ENCODE results near the gene CLSTN2.

- TF ChIP-seq HDAC1 (CRISPR knock-in tag; IDR thresholded peaks at IDR 0.05) (no peak), CTCF (CRISPR knock-in tag; IDR thresholded peaks at IDR 0.05) (no peak), POLR2A (IDR thresholded peaks at IDR 0.05; ENCODE audit: insufficient read depth in 1 of 2, low read depth in 2 of 2, low read length in 2 of 2) (no peak), POLR2AphosphoS5 (IDR thresholded peaks at IDR 0.05; ENCODE audit: low read depth, low read length) (no peak), GABPA (IDR thresholded peaks at IDR 0.05; ENCODE audit: low read depth, low read length) (no peak), GABPA (CRISPR knock-in tag; IDR thresholded peaks at IDR 0.05; ENCODE audit: low read depth) (no peak), ELK4 (CRISPR knock-in tag; IDR thresholded peaks at IDR 0.05; ENCODE audit: borderline replicate concordance) (no peak), TRIM22 (IDR thresholded peaks at IDR 0.05) (no peak), SKIL (CRISPR knock-in tag; IDR thresholded peaks at IDR 0.05; ENCODE audit: borderline replicate concordance) (no peak), CEBPB (IDR thresholded peaks at IDR 0.05; ENCODE audit: borderline replicate concordance, low read depth, low read length) (no peak), ZNF704 (CRISPR knock-in tag; IDR thresholded peaks at IDR 0.05; ENCODE audit: borderline replicate concordance) (no peak)
Observed at GRCh38 chr3:140378571-140379340, 443.8 kb downstream of the CLSTN2 start.
